A549 (cell line): Measurements from ENCODE around the gene ANXA1. TPM values are rescaled to one million over a fixed set of nuclear protein-coding genes. Genes with fewer than 3 reads are reported as not detected.

Experiments
- ATAC-seq, 2 experiments: fragments of 200-7000 bp in 1 of 2; fragments of >200 bp in 1 of 2; cut with Nextera tagmentation in 1 of 2; cut with Tn5 transposase in 1 of 2; 3 replicates each; pipeline versions ENCODE4 v1.8.0 to v1.9.1; 2018 to 2020; ENCODE audit warnings: mild to moderate bottlenecking in 1 of 2, moderate library complexity in 1 of 2
- CTCF ChIA-PET: fragments of 300-600 bp; sonication (Branson Sonifier 250); formaldehyde crosslinking; extraction: SDS; loops from one replicate; lab custom pipeline; 2021; ENCODE audit warnings: antibody characterized with exemption, inconsistent platforms; lab: Yijun Ruan, JAX
- POLR2A ChIA-PET: fragments of 350-600 bp; formaldehyde crosslinking; extraction: SDS; loops from one replicate; lab custom pipeline; 2021; ENCODE audit warnings: antibody characterized with exemption, inconsistent platforms; lab: Yijun Ruan, JAX
- DNase-seq, 2 experiments: peaks; one replicate each; pipeline versions ENCODE4 v3.0.0 to v3.0.0-alpha.2; 2011 to 2016; ENCODE audit warnings: low read depth in 1 of 2, low spot score in 1 of 2
- FAIRE-seq: peaks from 2 replicates; lab custom pipeline; 2011; peaks lifted over from hg19 to GRCh38; lab: Jason Lieb, UNC
- H3K27ac ChIP-seq, 2 experiments: fragments of >200 bp; sonication (Bioruptor Twin); formaldehyde crosslinking; 3 replicates each; pipeline ENCODE4 v1.5.1; 2016 to 2017
- H3K4me1 ChIP-seq: fragments of >200 bp; sonication (Bioruptor Twin); formaldehyde crosslinking; 3 replicates; pipeline ENCODE4 v1.6.1; 2016
- H3K4me2 ChIP-seq: fragments of >200 bp; sonication (Bioruptor Twin); formaldehyde crosslinking; 3 replicates; pipeline ENCODE4 v1.6.1; 2016
- H3K4me3 ChIP-seq: fragments of >200 bp; sonication (Bioruptor Twin); formaldehyde crosslinking; 3 replicates; pipeline ENCODE4 v1.5.1; 2016
- H3K9me3 ChIP-seq: fragments of >200 bp; sonication (Bioruptor Twin); formaldehyde crosslinking; 3 replicates; pipeline ENCODE4 v1.6.1; 2016
- CBX2 ChIP-seq: fragments of 200-600 bp; sonication (generic); IDR thresholded peaks from 2 replicates; pipeline ENCODE4 v1.6.1; 2016; ENCODE audit warnings: low read depth, mild to moderate bottlenecking, borderline replicate concordance
- EHF ChIP-seq: fragments of 250-450 bp; sonication (Bioruptor Pico); IDR thresholded peaks from 2 replicates; pipeline ENCODE4 v1.5.0; 2020; ENCODE audit warnings: mild to moderate bottlenecking
- EHMT2 ChIP-seq: fragments of 200-600 bp; sonication (generic); IDR thresholded peaks from 2 replicates; pipeline ENCODE4 v1.6.1; 2016; ENCODE audit warnings: antibody characterized with exemption, low read depth, mild to moderate bottlenecking, moderate library complexity
- EP300 ChIP-seq, 2 experiments: fragments of >200 bp; sonication (Bioruptor Twin); formaldehyde crosslinking; IDR thresholded peaks; 2 replicates in 1 of 2; 3 replicates in 1 of 2; pipeline ENCODE4 v1.6.1; 2016 to 2017
- FOSB ChIP-seq: fragments of 250-450 bp; sonication (Bioruptor Pico); IDR thresholded peaks from 2 replicates; pipeline ENCODE4 v1.5.0; 2020; ENCODE audit warnings: mild to moderate bottlenecking, moderate library complexity
- FOXS1 ChIP-seq: fragments of 250-450 bp; sonication (Bioruptor Pico); IDR thresholded peaks from 2 replicates; pipeline ENCODE4 v1.5.0; 2020; ENCODE audit warnings: mild to moderate bottlenecking, moderate library complexity
- GATA3 ChIP-seq: IDR thresholded peaks from 2 replicates; pipeline ENCODE4 v1.6.1; 2012; ENCODE audit warnings: borderline replicate concordance
- HDAC2 ChIP-seq: fragments of 200-600 bp; sonication (generic); IDR thresholded peaks from 2 replicates; pipeline ENCODE4 v1.6.1; 2016
- HES2 ChIP-seq: fragments of >200 bp; sonication (Bioruptor Twin); formaldehyde crosslinking; IDR thresholded peaks from 2 replicates; pipeline ENCODE4 v1.6.1; 2016
- HMGXB4 ChIP-seq: fragments of 250-450 bp; sonication (Bioruptor Pico); IDR thresholded peaks from 2 replicates; pipeline ENCODE4 v1.5.0; 2021; ENCODE audit warnings: mild to moderate bottlenecking, moderate library complexity, borderline replicate concordance
- HOXA7 ChIP-seq: fragments of 250-450 bp; sonication (Bioruptor Pico); IDR thresholded peaks from 2 replicates; pipeline ENCODE4 v1.5.0; 2020; ENCODE audit warnings: mild to moderate bottlenecking, moderate library complexity
- KDM5A ChIP-seq: fragments of 200-600 bp; sonication (generic); IDR thresholded peaks from 2 replicates; pipeline ENCODE4 v1.6.1; 2016; ENCODE audit warnings: antibody characterized with exemption, mild to moderate bottlenecking
- MAX ChIP-seq: IDR thresholded peaks from 2 replicates; pipeline ENCODE4 v1.6.1; 2012
- MAZ ChIP-seq: fragments of 150-350 bp; IDR thresholded peaks from 2 replicates; pipeline ENCODE4 v1.6.1; 2014; ENCODE audit warnings: antibody characterized with exemption, low read depth, low read length, borderline replicate concordance
- NFE2L2 ChIP-seq: fragments of 150-350 bp; conservative IDR thresholded peaks from 2 replicates; pipeline ENCODE4 v1.6.1; 2014; ENCODE audit warnings: low read length
- NR3C1 ChIP-seq: fragments of >200 bp; sonication (Bioruptor Twin); formaldehyde crosslinking; IDR thresholded peaks from 3 replicates; pipeline ENCODE4 v1.6.1; 2017
- PHF8 ChIP-seq: fragments of 200-600 bp; sonication (generic); IDR thresholded peaks from 2 replicates; pipeline ENCODE4 v1.6.1; 2016; ENCODE audit warnings: low read depth, mild to moderate bottlenecking, antibody characterized with exemption, moderate library complexity, borderline replicate concordance
- POLR2AphosphoS2 ChIP-seq: conservative IDR thresholded peaks from 2 replicates; pipeline ENCODE4 v1.6.1; 2012; ENCODE audit warnings: low read length, improper control_type of control experiment, inconsistent platforms
- SMC3 ChIP-seq: fragments of >200 bp; sonication (Bioruptor Twin); formaldehyde crosslinking; IDR thresholded peaks from 3 replicates; pipeline ENCODE4 v1.6.1; 2018; ENCODE audit warnings: inconsistent platforms
- SREBF2 ChIP-seq: fragments of 450-650 bp; IDR thresholded peaks from 2 replicates; pipeline ENCODE4 v1.6.1; 2014; ENCODE audit warnings: mild to moderate bottlenecking, moderate library complexity
- TFCP2L1 ChIP-seq: fragments of 250-450 bp; sonication (Bioruptor Pico); IDR thresholded peaks from 2 replicates; pipeline ENCODE4 v1.5.0; 2021; ENCODE audit warnings: mild to moderate bottlenecking
- TP53 ChIP-seq: fragments of 250-450 bp; sonication (Bioruptor Pico); IDR thresholded peaks from 2 replicates; pipeline ENCODE4 v1.5.0; 2021; ENCODE audit warnings: mild to moderate bottlenecking, moderate library complexity
- USF2 ChIP-seq: fragments of 450-650 bp; IDR thresholded peaks from 2 replicates; pipeline ENCODE4 v1.6.1; 2014; ENCODE audit warnings: antibody characterized with exemption
- ZNF302 ChIP-seq: fragments of 250-450 bp; sonication (Bioruptor Pico); IDR thresholded peaks from 2 replicates; pipeline ENCODE4 v1.9.0; 2021; ENCODE audit warnings: inconsistent platforms, mild to moderate bottlenecking, moderate library complexity
- ZSCAN20 ChIP-seq: fragments of 250-450 bp; sonication (Bioruptor Pico); IDR thresholded peaks from 2 replicates; pipeline ENCODE4 v1.8.0; 2022; ENCODE audit warnings: mild to moderate bottlenecking, moderate library complexity
- WGBS: methylation state at CpG from one replicate; pipeline ENCODE4 v1.1.6; 2017; ENCODE audit errors: missing lambda C conversion rate; 5-methylcytosine and 5-hydroxymethylcytosine counted together
- polyA plus RNA-seq, 4 experiments: library from polyadenylated mRNA; depleted of rRNA in 3 of 4; stranded (reverse); fragments of >200 nt; fragmentation: RNase III in 1 of 4; extraction: RNeasy Plus Mini Kit Qiagen cat#74134 plus additional on column Dnase treatment in 1 of 4; gene quantifications; 2 replicates in 3 of 4; 3 replicates in 1 of 4; pipeline ENCODE4 v1.2.3, GENCODE V29; 2011 to 2017

ANXA1 gene
- polyA plus RNA-seq, 2 of the 4 experiments (the other 2 are of a cell fraction): 1,601 to 1,990 TPM

GRCh38 chr9:73154271-73154670 is 2.6 kb downstream of the ANXA1 start:
- ChIA-PET CTCF (interaction anchor here (1.0 kb wide), 1 partner anchor 283 kb away, joined by 3 read pairs; no protein-coding TSS in a partner anchor), POLR2A (interaction anchor here (0.8 kb wide), 1 partner anchor 1934 kb away, joined by 3 read pairs; the partner anchor contains the start of genes NMRK1 and OSTF1)
- Histone ChIP-seq H3K4me2 (peak overlapping the region; percentile 89), H3K4me1 (peaks cover 50% of the 10 kb centered on the region), H3K9me3 (no peaks in the 10 kb centered on the region), H3K4me3 (peak overlapping the region; percentile 62), H3K27ac (peak overlapping the region; percentile 83 to 89)
- 8% methylated on average over 8 of the region's 8 CpGs for WGBS
- TF ChIP-seq CBX2 (no peak), HOXA7 (CRISPR knock-in tag) (no peak), GATA3 (no peak), EP300 (IDR thresholded peaks at IDR 0.05) (no peak), SMC3 (no peak), NR3C1 (no peak), MAX (no peak), NFE2L2 (no peak), ZNF302 (no peak), HES2 (no peak), HDAC2 (no peak), EHMT2 (no peak), TFCP2L1 (CRISPR knock-in tag) (no peak), HMGXB4 (CRISPR knock-in tag) (no peak), SREBF2 (no peak), FOXS1 (CRISPR knock-in tag) (no peak), TP53 (CRISPR knock-in tag) (no peak), PHF8 (no peak), MAZ (no peak), ZSCAN20 (CRISPR knock-in tag) (no peak)
- no peak for DNase-seq
- peak in 1 of 2 experiments; percentile 15; a peak in 3 of 6 replicates for ATAC-seq
- no peak for FAIRE-seq

- DNase-seq (no peak), ATAC-seq (no peak; a peak in 1 of 6 replicates), FAIRE-seq (no peak)
- peak overlapping the region; percentile 89 for H3K4me2 ChIP-seq
- ChIA-PET CTCF (interaction anchor here (0.7 to 1.5 kb wide), 5 partner anchors 13 to 283 kb away, joined by 3 to 6 read pairs (median 3); no protein-coding TSS in a partner anchor), POLR2A (interaction anchor here (0.8 to 1.4 kb wide), 4 partner anchors 15 to 1933 kb away, joined by 3 to 5 read pairs (median 4); partner anchors contain the start of genes NMRK1 and OSTF1)
- no peak for TF ChIP-seq KDM5A
- TF ChIP-seq POLR2AphosphoS2: peak; percentile 69; the same call in 1 of the 2 replicates
- no peaks in the 10 kb centered on the region for H3K9me3 ChIP-seq
- H3K27ac ChIP-seq: peak overlapping the region; percentile 83 to 89
- peaks cover 53% of the 10 kb centered on the region for H3K4me1 ChIP-seq
- WGBS: 22% methylated on average over 2 of the region's 2 CpGs
- peak overlapping the region; percentile 62 for H3K4me3 ChIP-seq
Measured at GRCh38 chr9:73154722-73155121, 3.1 kb downstream of the ANXA1 start.

- H3K4me3 ChIP-seq: peak overlapping the region; percentile 62
- FAIRE-seq (no peak), DNase-seq (no peak), ATAC-seq (no peak)
- H3K27ac ChIP-seq: peak overlapping the region; percentile 83 to 89; a peak in 5 of 6 replicates
- ChIA-PET POLR2A (interaction anchor here (0.9 to 1.8 kb wide), 4 partner anchors 14 to 48 kb away, joined by 3 to 5 read pairs (median 4); no protein-coding TSS in a partner anchor), CTCF (interaction anchor here (0.7 to 1.5 kb wide), 5 partner anchors 13 to 284 kb away, joined by 3 to 6 read pairs (median 3); no protein-coding TSS in a partner anchor)
- H3K9me3 ChIP-seq: no peaks in the 10 kb centered on the region
- H3K4me2 ChIP-seq: peak overlapping the region; percentile 89
- TF ChIP-seq EHF (CRISPR knock-in tag): no peak
- peak; percentile 39; the same call in 1 of the 2 replicates for TF ChIP-seq FOSB (CRISPR knock-in tag)
- TF ChIP-seq USF2: no peak
- TF ChIP-seq, all 56 proteins: peak for 1
- WGBS: 3% methylated on average over 3 of the region's 3 CpGs
- H3K4me1 ChIP-seq: peaks cover 53% of the 10 kb centered on the region
Measured at GRCh38 chr9:73155377-73155776, 3.7 kb downstream of the ANXA1 start.
